ENCODE measurements around the gene CRKL. TPM values are rescaled to one million over a fixed set of nuclear protein-coding genes. Genes with fewer than 3 reads are reported as not detected.

The CRKL gene
- polyA plus RNA-seq, 2 of the 4 experiments (the other 2 are of a cell fraction): 21.4 to 22.8 TPM

GRCh38 chr22:20951932-20952380, 34.7 kb downstream of the CRKL start (continued):
- no peak for TF ChIP-seq HES2 (IDR thresholded peaks at IDR 0.05)

DNA sequence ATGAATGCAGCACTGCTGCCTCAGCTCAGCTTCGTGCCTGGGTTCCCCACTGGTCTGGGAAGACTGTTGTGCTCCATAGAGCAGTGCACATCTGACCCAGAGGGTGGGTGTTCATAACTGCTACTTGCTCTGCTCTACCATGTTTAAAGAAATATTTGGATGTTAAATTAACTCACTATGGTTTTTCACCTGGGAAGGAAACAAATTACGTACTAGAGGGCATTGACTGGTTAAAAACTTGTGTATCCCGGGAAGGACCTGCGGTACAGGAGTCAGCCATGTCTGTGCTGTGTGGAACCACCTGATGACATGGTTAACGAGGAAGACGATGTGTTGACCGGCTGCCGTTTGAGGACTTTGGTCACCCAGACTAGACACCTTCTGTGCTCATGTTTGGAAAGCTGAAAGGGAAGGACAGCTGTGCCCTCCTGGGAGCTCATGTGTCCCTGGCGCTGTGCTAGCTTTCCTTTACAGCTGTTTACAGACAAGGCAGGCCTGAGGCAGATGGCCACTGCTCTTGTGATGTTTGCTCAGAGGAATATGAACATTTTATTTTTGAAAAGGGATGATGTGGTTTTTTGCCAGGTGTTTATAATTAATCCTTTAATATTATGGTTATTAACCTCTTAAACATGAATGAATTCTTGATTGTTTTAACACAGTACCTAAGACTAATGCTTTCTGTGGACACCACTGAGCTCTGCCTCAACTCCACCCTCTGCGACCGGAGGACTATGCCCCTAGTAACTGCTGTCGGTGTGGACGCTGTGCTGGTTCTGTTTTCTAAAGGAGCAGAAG, 35.5 kb downstream of the CRKL start:
- POLR2A ChIA-PET: no interaction called here
- no peak overlapping the region; a peak in 2 of 6 replicates for H3K27ac ChIP-seq
- no peak for FAIRE-seq

DNA sequence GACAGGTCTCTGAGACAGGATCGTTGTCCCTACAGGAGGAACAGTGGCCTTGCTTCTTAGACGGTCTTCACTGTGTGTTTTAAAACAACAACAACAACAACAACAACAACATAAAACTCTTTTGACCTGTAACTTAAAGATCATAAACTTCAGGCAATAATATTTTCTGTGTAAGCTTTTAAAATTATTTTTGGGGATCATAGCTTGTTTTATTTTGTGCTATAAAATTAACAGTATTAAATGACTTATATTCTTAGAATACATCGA, 36.1 kb downstream of the CRKL start:
- H3K27ac ChIP-seq: no peak overlapping the region; a peak in 2 of 6 replicates
- H3K4me1 ChIP-seq: peaks cover 39% of the 10 kb centered on the region
- H3K9me3 ChIP-seq: no peaks in the 10 kb centered on the region
- WGBS (ENCODE audit: missing lambda C conversion rate): 60% methylated on average over 3 of the region's 3 CpGs
- H3K4me3 ChIP-seq: no peak overlapping the region
- ATAC-seq: no peak
- TF ChIP-seq HES2 (IDR thresholded peaks at IDR 0.05) (no peak), EHMT2 (IDR thresholded peaks at IDR 0.05; ENCODE audit: low read depth) (no peak), GATA3 (IDR thresholded peaks at IDR 0.05; ENCODE audit: borderline replicate concordance) (no peak), E2F6 (IDR thresholded peaks at IDR 0.05; ENCODE audit: borderline replicate concordance, low read depth) (no peak), JUNB (IDR thresholded peaks at IDR 0.05) (no peak), FOSL2 (IDR thresholded peaks at IDR 0.05) (no peak), FOSL2 (CRISPR knock-in tag; IDR thresholded peaks at IDR 0.05) (no peak), PBX3 (IDR thresholded peaks at IDR 0.05) (no peak), ZFP36 (IDR thresholded peaks at IDR 0.05; ENCODE audit: borderline replicate concordance, partially characterized antibody) (no peak), RFX5 (IDR thresholded peaks at IDR 0.05) (no peak), EP300 (IDR thresholded peaks at IDR 0.05) (no peak), SREBF2 (IDR thresholded peaks at IDR 0.05) (no peak), CEBPB (IDR thresholded peaks at IDR 0.05) (no peak), PHF8 (IDR thresholded peaks at IDR 0.05; ENCODE audit: borderline replicate concordance, low read depth) (no peak), FOSB (CRISPR knock-in tag; IDR thresholded peaks at IDR 0.05) (no peak), POLR2A (IDR thresholded peaks at IDR 0.05; ENCODE audit: low read length) (no peak), USF2 (IDR thresholded peaks at IDR 0.05) (no peak), RAD21 (conservative IDR thresholded peaks at IDR 0.05 in 1 of 2, IDR thresholded peaks at IDR 0.05 in 1 of 2) (no peak), ATOH8 (CRISPR knock-in tag; IDR thresholded peaks at IDR 0.05; ENCODE audit: low read depth) (no peak), CHD4 (IDR thresholded peaks at IDR 0.05; ENCODE audit: borderline replicate concordance) (no peak)
- no peak overlapping the region for H3K4me2 ChIP-seq
- no peak for DNase-seq (ENCODE audit: low read depth in 1 of 2, low spot score in 1 of 2)
- FAIRE-seq: no peak
- ChIA-PET CTCF (interaction anchor here (0.7 to 1.0 kb wide), 3 partner anchors 10 to 68 kb away, joined by 3 to 4 read pairs (median 3); no protein-coding TSS in a partner anchor), POLR2A (no interaction called here)

More for the DNA sequence above, 35.5 kb downstream of the CRKL start:
- DNase-seq (ENCODE audit: low read depth in 1 of 2, low spot score in 1 of 2) (no peak), ATAC-seq (no peak)
- no peak overlapping the region for H3K4me2 ChIP-seq
- peaks cover 38% of the 10 kb centered on the region for H3K4me1 ChIP-seq
- TF ChIP-seq MAZ (IDR thresholded peaks at IDR 0.05; ENCODE audit: borderline replicate concordance, low read depth, low read length) (no peak), RAD21 (conservative IDR thresholded peaks at IDR 0.05 in 1 of 2, IDR thresholded peaks at IDR 0.05 in 1 of 2) (no peak), FOXS1 (CRISPR knock-in tag; IDR thresholded peaks at IDR 0.05) (no peak), PHF8 (IDR thresholded peaks at IDR 0.05; ENCODE audit: borderline replicate concordance, low read depth) (no peak), CBX2 (IDR thresholded peaks at IDR 0.05; ENCODE audit: borderline replicate concordance, low read depth) (no peak), ESRRA (IDR thresholded peaks at IDR 0.05; ENCODE audit: borderline replicate concordance, low read length) (no peak), FOSB (CRISPR knock-in tag; IDR thresholded peaks at IDR 0.05) (no peak), FOSL2 (IDR thresholded peaks at IDR 0.05) (no peak), FOSL2 (CRISPR knock-in tag; IDR thresholded peaks at IDR 0.05) (no peak), HOXB5 (CRISPR knock-in tag; IDR thresholded peaks at IDR 0.05) (no peak), HDAC2 (IDR thresholded peaks at IDR 0.05) (no peak), HOXA7 (CRISPR knock-in tag; IDR thresholded peaks at IDR 0.05) (no peak), PBX3 (IDR thresholded peaks at IDR 0.05) (no peak), ZC3H11A (IDR thresholded peaks at IDR 0.05) (no peak), CHD2 (IDR thresholded peaks at IDR 0.05; ENCODE audit: low read length, partially characterized antibody) (no peak)
- TF ChIP-seq, protein P1, sequence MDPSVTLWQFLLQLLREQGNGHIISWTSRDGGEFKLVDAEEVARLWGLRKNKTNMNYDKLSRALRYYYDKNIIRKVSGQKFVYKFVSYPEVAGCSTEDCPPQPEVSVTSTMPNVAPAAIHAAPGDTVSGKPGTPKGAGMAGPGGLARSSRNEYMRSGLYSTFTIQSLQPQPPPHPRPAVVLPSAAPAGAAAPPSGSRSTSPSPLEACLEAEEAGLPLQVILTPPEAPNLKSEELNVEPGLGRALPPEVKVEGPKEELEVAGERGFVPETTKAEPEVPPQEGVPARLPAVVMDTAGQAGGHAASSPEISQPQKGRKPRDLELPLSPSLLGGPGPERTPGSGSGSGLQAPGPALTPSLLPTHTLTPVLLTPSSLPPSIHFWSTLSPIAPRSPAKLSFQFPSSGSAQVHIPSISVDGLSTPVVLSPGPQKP (IDR thresholded peaks at IDR 0.05; ENCODE audit: low read depth, low read length): no peak
- no peaks in the 10 kb centered on the region for H3K9me3 ChIP-seq
- 86% methylated on average over 13 of the region's 13 CpGs for WGBS (ENCODE audit: missing lambda C conversion rate)
- H3K4me3 ChIP-seq: no peak overlapping the region
- CTCF ChIA-PET: interaction anchor here (0.6 to 1.0 kb wide), 6 partner anchors 10 to 174 kb away, joined by 3 to 4 read pairs (median 3); no protein-coding TSS in a partner anchor

All from A549 (cell line).